HG03097 (cell line): Measurements from ENCODE around the gene LAMTOR2.
A peak's percentile ranks its signal among the peaks of the same experiment; 100 is the strongest.
"Not testable (repeated sequence)": the region's sequence is repeated elsewhere in the genome, so short reads cannot be mapped to it uniquely, and the experiment has no call there.

Experiments
- ATAC-seq: cut with Tn5 transposase; IDR thresholded peaks from one replicate; pipeline ENCODE4 v1.9.1; 2021; ENCODE audit not compliant: unreplicated experiment, low FRiP score

Gene LAMTOR2

GRCh38 chr1:156054500-156055280 lies at the start of gene LAMTOR2:
LAMTOR2 (plus strand) TSS chr1:156054782; CDS start chr1:156054890, 108 bp downstream.
- peak; percentile 72 for ATAC-seq

- no peak for ATAC-seq
These were observed 49.6 kb upstream of the LAMTOR2 start for GRCh38 chr1:156004843-156005584.

GRCh38 chr1:156006666-156007376 lies 47.8 kb upstream of the LAMTOR2 start:
- ATAC-seq = no peak

GRCh38 chr1:156009404-156009803 lies 45.2 kb upstream of the LAMTOR2 start:
- ATAC-seq = no peak

- peak; percentile 71 for ATAC-seq
These were observed 42.3 kb upstream of the LAMTOR2 start for GRCh38 chr1:156012051-156012817.

GRCh38 chr1:156014829-156015228 lies 39.8 kb upstream of the LAMTOR2 start:
- ATAC-seq = no peak

- no peak for ATAC-seq
These were observed 34.7 kb upstream of the LAMTOR2 start for GRCh38 chr1:156019946-156020292.

- peak; percentile 90 for ATAC-seq
These were observed 34.1 kb upstream of the LAMTOR2 start, which contains the start of gene SSR2 for GRCh38 chr1:156020293-156021092. SSR2 (minus strand) TSS chr1:156020951; CDS start chr1:156020167, 784 bp downstream.

- no peak for ATAC-seq
These were observed 33.5 kb upstream of the LAMTOR2 start for GRCh38 chr1:156021093-156021428.

- no peak for ATAC-seq
These were observed 32.6 kb upstream of the LAMTOR2 start for GRCh38 chr1:156021954-156022353.

GRCh38 chr1:156024801-156025200 lies 29.8 kb upstream of the LAMTOR2 start:
- no peak for ATAC-seq

GRCh38 chr1:156025876-156026275 lies 28.7 kb upstream of the LAMTOR2 start:
- ATAC-seq = no peak

- ATAC-seq = no peak
These were observed 28.0 kb upstream of the LAMTOR2 start for GRCh38 chr1:156026588-156026987.

- no peak for ATAC-seq
These were observed 21.6 kb upstream of the LAMTOR2 start for GRCh38 chr1:156033011-156033410.

- not testable (repeated sequence) for ATAC-seq
These were observed 19.6 kb upstream of the LAMTOR2 start for GRCh38 chr1:156034991-156035390.

GRCh38 chr1:156042828-156043227 lies 11.8 kb upstream of the LAMTOR2 start:
- no peak for ATAC-seq

GRCh38 chr1:156045076-156045475 lies 9.5 kb upstream of the LAMTOR2 start:
- ATAC-seq = no peak

GRCh38 chr1:156048663-156049258 lies 5.8 kb upstream of the LAMTOR2 start:
- ATAC-seq = no peak

- no peak for ATAC-seq
These were observed 4.2 kb upstream of the LAMTOR2 start for GRCh38 chr1:156050376-156050775.
